ENCODE measurements around the gene PTPRN2.
"Not testable (repeated sequence)": the region's sequence is repeated elsewhere in the genome, so short reads cannot be mapped to it uniquely, and the experiment has no call there.

PTPRN2 gene

DNA sequence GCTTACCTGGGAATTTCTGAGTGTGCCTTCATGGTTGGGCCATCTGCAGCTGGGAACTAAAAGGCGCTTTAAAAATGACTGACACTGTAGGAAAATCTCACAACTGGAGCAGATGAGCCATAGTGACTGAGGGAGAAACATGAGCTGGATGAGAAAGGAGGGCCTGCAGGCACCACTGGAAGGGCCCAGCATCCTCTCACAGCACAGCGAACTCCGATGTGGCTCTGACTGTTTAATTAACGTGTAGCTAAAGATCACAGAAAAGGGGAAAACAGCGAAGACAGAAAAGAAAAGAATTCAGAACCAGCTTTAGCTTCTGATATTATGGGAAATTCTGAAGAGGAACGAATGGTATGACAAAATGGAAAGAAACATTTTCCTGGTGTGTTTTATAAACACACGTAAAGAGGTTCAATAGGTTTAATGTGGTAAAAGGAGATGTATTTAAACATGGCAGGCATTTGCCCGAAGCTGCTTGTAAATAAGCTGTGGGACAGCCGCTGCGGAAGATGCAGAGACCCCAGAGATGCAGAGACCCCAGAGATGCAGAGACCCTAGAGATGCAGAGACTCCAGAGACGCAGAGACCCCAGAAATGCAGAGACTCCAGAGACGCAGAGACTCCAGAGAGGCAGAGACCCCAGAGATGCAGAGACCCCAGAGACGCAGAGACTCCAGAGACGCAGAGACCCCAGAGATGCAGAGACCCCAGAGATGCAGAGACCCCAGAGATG is 534.3 kb downstream of the PTPRN2 start:
- DNase-seq: no peak

DNA sequence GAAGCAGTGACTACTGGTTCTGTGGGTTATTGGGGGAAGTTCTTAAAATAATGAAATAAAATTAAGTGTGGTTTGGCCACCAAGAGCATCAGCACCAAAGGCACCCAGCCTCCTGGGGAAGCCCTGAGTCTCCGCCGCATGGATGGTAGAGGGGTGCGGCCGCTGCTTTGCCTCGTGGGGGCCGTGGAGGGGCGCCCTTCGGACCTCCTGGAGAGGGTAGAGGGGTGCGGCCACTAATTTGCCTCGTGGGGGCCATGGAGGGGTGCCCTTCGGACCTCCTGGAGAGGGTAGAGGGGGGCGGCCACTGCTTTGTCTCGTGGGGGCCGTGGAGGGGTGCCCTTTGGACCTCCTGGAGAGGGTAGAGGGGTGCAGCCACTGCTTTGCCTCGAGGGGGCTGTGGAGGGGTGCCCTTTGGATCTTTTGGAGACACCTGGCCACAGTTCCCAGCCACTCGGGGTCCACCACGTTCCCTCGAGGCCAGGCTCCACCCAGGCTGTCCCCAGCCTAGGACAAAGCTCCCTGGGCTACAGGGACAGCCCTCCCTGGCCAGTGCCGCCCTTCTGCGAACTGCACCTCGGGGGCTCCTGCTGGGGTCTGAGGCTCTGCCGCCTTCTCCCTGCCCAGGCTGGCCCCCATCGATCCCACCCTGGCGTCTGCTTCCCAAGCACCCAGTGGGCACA is 535.1 kb downstream of the PTPRN2 start:
- no peak for DNase-seq

DNA sequence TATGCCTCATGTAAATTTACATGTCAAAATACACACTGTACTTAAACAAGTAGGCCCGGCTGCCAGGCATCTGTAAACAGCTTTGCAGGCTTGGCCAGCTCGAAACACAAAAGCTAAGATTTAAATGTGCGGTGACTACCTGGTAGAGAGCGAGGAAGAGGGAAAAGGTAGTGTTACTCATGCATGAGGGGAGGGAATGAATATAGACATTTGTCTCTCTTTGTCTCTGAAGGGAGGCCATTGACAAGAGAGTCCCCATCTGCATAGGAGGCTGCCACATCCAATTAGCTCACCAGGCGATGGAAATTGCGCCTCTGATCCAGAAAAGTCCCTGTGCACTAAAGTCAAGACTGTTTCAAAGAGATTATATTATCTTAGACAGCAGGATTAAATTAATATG is 535.8 kb downstream of the PTPRN2 start:
- DNase-seq: no peak

DNA sequence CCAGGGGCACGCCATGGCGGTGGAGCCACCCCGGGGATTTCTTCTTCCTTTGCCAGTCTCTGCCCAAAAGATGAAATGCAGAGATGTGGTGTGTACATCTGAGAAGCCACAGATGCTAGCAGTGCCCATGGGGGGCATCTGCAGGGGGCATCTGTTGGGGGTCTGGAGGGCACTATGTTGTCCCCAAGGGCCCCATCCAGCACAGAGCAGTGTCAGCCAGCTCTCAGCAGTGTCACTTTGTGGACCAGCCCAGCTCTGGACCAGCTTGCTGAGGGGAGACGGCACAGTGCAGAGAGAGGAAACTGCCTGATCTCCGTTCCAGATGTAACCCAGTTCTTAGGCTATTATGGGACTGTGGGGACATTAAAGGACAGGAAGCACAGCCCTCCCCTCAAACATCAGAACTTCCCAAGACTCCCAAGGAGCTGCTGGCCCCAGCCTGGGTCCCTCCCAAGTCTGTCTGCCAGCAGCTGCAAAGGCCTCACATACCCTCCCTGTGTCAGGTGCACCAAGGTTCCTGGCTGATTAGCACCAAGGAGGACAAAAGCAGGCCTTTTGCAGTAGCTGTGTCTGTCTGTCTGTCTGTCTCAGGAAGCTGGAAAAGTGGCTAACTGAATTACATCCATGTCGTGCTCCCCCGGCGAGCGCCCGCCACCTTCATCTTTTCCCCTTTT is 536.5 kb downstream of the PTPRN2 start:
- DNase-seq: no peak

DNA sequence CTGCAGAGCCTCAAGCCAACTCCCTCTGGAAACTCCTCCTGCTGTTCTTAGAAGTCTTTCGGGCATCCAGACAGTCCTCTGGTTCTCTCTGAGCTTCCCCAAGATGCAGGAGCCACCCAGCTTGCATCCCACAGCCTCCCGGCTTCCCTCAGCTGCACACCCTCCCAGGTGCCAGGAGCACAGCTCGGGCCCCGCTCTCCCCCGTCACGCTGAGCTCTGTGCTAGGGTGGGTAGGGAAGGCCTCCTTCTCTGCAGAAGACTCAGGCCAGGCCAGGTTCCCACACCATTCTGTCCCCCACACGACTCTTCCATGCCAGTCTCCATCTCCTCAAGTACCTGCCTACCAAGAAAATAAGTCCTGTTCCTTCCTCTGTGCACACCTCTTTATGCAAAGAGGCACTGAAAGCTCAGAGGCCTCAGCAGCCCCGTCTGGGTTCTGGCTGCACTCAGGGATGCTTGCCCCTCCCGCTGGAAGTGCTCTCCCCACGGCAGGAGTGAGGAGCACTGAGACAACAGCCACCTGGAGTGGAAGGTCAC is 537.1 kb downstream of the PTPRN2 start:
- no peak for DNase-seq

DNA sequence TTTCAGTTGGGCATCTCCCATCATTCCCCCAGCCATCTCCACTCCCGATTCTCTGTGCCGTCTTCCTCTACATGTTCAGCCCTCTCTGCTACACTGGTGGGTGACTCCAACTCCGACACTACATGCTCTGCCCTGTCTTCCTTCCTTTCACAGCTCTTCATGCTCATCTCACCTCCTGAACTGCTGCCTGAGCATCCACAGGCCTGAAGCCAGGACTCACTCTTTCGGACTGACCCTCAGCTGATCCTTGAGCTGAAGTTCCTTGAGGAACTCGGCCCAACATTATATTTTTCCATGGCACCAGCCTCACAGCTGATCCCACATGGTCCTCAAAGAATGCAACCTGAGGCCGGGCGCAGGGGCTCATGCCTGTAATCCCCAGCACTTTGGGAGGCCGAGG is 538.4 kb downstream of the PTPRN2 start:
- DNase-seq: no peak

DNA sequence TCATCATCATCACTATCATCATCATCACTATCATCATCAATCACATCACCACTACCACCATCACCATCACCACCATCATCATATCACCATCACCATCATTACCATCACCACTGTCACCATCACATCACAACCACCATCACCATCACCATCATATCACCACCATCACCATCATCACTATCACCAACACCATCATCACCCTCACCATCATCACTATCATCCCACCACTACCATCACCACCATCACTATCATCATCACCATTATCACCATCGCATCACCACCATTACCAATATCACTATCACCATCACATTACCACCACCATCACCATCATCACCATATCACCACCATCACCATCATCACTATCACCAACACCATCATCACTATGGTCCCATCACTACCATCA is 539.1 kb downstream of the PTPRN2 start:
- DNase-seq: no peak

DNA sequence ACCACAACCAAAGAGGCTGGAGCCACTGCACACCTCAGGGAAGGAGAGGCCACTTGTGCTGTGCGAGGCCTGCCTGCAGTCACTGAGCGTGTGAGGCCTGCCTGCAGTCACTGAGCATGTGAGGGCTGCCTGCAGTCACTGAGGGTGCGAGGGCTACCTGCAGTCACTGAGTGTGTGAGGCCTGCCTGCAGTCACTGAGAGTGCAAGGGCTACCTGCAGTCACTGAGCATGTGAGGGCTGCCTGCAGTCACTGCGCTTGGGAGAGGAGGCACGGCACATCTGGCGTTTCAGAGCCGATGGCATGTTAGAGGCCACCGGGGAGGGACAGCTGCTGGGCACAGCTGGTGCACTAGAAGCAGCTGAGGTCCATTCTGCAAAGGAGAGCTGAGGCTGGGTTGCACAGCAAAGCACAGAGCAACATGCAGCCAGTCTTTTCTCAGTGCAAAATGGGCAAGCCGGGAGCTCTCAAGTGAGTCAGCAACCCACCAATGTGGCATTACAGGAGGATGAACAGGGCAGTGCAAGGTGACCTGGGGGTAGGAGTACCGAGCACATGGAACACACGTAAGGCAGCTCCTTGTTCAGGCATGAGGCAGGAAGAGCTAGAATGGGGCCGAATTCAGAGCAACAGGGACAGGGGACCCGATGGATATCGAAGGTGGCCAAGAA is 540.1 kb downstream of the PTPRN2 start:
- no peak for DNase-seq

DNA sequence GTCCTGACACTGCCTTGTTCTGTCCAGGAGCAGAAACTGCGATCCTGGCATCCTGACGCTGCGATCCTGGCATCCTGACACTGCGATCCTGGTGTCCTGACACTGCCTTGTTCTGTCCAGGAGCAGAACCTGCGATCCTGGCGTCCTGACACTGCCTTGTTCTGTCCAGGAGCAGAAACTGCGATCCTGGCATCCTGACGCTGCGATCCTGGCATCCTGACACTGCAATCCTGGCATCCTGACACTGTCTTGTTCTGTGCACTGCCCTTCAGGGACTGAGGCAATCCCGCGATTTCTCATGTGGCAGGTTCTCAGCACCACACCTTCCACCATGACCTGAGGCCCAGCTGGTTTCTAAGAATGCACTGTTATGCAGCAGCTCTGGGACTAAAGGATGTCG is 541.4 kb downstream of the PTPRN2 start:
- DNase-seq: not testable (repeated sequence)

DNA sequence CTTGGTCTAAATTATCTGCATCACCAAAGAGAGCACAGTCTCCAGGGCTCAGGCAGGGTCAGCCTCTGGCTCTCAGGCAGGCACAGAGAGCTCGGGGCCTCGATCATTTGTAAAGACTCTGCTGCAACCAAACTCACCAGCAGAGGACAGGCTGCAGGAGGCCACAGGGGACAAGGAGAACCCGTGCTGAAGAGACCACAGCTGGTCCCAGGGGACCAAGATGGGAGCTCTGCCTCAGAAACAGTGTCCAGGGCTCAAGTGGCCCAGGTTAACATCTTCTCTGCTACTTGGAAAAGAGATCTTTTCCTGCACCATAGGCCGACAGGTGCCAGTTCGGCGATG is 543.2 kb downstream of the PTPRN2 start:
- no peak for DNase-seq

DNA sequence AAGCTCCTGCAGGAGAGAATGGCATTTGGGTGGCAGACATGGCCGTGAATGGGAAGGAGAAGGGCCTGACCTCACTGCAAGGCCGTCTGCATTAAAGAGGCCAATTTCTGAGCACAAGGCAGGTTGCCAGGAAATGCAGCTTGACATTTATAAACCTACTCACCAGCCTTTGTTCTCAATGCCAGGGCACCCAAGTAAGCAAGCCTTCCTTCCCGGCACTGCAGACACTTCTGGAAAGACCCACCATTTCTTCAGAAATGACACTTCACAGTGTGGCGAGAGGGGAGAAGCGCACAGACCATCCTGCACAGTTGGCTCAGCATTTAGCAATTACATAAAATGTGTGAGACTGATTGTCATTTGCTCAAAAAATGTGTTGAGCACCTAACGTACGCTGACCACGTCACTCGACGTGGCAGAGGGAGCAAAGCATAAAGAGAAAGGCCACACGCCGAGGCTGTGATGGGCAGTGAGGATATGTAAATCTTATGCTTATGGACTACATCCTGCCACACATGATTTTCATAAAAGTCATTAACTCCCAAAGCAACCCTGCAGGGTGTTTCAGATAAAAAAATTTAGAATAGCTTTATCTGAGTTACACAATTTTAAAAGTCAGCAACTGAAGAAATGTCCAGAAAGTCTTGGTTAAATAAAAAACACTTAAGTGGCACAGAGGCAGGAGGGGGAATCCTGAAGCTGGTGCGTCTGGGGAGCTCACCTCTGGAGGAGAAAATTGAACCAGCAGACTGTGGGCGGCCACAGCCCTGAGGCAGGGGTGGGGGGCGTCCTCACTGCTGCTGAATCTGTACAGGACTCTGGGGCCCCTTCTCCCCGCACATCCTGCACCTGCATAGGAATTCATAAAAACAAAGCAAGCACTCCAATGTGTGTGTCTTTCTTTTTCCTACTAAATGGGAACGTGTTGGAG is 543.8 kb downstream of the PTPRN2 start:
- no peak for DNase-seq

DNA sequence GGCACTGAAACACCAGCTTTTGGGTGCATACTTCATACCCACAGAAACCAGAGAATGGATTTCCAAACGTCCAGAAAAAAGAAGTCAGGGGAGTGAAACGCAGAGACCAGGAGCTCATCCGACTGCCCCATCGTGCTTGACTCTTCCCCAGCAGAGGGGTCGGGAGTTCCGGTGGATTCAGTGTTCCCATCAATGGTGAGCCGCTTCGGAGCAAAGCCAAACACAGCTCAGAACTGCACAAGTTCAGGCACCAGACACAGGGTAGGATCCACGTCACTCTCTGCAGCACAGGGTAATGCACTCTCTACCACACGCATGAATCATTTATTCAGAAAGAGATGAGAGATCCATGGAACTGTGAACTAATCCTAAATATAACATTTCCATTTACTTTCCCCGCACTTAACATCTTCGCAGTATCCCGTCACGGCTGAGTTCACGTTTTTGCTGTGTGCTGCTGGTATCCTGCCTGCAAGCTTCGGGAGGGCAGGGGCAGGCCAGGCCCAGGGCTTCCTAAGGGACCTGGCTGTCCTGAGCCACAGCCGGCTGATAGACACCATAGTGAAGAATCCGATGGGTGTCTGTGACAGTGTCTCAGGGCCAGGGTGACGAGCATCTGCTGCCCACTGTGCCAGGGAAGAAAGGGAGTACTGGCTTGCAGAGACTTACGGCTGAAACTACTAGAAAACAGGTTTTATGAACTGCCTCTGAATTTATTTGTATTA is 545.3 kb downstream of the PTPRN2 start:
- no peak for DNase-seq

DNA sequence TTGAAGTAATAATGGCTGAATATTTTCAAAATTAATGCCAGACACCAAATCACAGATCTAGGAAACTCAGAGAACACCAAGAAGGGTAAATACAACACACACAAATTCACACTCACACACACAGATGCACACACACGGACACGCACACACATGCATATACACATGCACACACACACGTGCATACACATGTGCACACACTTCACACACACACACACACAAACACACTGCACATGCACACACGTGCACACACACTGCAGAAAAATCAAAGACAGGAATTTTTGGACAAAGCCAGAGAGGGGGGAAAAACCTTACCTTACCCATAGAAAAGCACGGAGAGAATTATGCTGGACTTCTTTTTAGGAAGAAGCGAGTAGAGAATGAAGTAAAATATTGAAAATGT is 547.4 kb downstream of the PTPRN2 start:
- DNase-seq: no peak

DNA sequence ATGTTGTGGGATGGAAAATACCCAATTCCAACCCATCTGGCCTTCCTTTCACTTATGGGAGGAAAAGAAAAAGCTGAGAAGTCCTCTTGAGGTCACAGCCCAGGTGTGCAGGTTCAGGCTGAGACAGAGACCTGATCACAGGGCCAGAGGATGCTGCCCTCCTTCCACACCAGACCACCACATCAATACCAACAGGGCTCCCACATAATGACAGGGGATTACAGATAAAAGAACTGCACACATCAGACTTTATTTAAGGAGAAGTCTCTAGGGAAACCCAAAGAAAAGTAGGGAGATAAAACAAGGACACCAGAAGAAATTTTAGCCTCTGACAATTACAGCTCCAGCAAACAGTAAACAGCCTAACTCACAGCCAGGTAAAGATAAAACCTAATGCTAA is 548.4 kb downstream of the PTPRN2 start:
- DNase-seq: no peak

DNA sequence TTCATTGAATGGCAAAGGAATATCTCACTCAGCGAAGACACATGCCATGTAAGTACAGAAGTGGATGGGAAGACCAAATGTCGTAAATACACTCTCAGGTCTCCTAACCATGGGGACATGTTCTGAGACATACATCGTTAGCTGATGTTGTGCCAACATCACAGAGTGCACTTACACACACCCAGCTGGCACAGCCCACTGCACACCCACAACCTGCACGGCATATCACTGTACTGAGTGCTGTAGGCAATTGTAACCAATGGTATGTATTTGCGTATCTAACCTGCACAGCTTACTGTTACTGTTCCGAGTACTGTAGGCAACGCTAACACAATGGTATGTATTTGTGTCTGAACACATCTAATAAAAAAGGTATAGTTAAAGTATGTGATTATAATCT is 550.4 kb downstream of the PTPRN2 start:
- no peak for DNase-seq

DNA sequence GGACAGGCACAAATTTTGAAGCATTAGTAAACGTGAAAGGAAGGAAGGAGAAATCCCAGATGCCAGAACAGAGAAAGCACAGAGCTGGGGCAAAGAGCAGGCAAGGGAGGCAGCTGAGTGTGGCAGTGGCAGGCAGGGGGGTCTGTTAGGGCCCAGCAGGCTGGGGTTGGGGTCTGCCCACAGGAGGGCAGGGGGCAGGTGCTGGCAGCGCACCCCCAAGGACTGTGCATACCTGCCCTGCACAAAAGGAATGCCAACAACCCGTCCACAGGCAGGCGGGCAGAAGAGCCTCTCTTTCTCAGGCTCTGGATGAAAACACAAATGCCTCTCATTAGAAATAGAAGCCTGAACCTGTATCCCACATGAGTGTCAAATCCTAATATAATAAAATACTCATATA is 552.3 kb downstream of the PTPRN2 start:
- no peak for DNase-seq

DNA sequence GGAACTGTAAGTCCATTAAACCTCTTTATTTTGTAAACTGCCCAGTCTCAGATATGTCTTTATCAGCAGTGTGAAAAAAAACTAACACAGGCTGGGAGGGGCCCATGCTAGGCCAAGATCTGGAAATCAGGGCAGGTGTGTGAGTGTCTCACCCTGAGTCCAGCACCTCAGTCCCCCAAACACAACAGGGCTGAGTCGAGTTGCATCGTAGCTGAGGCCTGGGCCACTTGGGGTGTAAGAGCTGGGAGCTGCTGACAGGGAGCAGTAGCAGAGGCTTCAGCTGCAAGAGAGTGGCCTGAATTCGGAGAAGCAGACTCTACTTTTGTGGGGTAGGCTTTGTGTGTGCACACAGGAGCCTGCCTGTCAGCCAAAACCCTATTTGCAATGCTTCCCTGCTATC is 553.1 kb downstream of the PTPRN2 start:
- DNase-seq: no peak

DNA sequence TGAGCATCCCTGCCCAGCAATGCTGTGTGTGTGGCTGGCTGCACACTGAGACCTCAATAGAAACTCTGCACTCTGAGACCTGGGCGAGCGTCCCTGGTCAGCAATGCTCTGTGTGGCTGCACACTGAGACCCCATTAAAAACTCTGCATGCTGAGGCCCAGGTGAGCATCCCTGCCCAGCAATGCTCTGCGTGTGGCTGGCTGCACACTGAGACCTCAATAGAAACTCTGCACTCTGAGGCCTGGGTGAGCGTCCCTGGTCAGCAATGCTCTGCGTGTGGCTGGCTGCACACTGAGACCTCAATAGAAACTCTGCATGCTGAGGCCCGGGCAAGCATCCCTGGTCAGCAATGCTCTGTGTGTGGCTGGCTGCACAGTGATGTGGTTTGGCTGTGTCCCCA is 553.7 kb downstream of the PTPRN2 start:
- not testable (repeated sequence) for DNase-seq

DNA sequence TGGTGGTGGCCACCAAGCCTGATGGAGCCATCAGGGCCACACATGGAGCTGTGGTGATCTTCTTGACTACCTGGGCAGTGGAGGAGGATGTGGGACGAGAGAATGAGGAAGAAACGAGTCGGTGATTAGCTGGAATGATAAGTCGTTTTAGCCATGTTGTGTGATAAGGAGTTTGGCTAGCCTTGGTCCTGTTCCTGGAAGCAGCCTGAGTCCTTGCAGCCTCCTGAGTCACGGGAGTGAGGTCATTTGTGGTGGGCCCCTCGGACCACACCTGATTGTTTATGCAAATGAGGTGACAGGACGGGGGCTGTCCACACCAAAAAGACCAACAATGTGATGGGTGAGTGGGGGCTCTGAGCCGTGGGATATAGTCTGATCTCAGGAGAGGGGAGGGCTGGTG is 554.4 kb downstream of the PTPRN2 start:
- DNase-seq: no peak

DNA sequence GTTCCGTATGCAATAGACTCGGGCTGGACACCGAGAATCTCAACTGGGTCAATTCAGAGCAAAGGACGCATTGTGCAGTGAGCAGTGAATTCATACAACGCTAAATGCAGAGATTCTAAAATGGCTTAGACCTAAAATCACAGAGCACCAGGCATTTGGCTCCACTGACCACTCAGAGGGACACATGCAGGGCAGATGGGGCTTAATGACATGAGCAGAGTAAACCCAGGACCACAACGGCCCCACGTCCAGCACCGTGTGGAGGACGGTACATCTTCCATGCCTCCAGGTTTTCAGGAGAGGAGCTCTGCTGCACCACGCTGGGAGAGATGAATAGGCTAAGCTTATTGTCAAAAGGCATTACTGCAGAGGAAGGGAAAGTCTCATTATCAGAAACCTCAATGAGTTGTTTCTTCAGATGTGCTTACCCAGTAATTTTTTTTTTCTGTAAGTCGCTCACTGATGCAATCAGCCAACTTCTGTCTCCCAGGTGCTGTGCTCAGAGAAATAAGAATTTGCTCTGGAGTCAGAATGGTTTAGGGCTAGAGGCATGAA is 555.0 kb downstream of the PTPRN2 start:
- DNase-seq: no peak

DNA sequence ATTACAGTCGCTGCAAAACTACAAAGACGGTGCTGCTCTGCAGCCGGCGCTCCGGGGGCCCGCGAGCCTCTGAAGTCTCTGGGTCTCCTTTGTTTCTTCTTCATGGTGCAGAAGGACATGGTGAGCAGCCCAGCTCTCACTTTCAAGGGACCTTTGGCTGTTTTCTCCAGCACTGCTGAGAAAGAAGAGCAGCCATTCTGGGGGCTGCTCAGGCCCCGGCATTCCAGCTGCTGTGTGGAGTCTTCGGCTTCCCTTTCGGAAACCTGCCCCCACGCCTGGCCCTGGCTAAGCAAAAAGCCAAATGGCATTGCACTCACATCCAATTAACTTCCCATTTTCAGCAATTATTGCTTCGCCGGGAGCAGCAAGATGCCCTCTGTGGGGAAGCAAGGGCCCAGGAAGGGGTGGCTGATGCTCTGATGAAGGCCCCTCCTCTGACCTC is 555.7 kb downstream of the PTPRN2 start:
- no peak for DNase-seq

Data from stimulated activated CD4-positive, alpha-beta T cell treated with anti-CD3 and anti-CD28 coated beads, Interleukin-4, amount 100 ng/mL, for 1 hour (primary cell).